ENCODE data around the gene SIGLEC7.

Gene SIGLEC7

DNA sequence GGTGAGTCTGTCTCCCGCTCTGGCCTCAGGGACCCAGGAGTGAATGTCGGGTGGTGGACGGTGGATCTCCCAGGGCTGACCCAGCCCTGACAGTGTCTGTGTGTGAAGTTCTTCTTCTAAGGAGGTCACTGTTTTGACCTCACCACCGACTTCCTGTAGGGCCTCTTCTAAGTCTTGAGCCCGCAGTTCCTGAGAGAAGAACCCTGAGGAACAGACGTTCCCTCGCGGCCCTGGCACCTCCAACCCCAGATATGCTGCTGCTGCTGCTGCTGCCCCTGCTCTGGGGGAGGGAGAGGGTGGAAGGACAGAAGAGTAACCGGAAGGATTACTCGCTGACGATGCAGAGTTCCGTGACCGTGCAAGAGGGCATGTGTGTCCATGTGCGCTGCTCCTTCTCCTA lies at the start of gene SIGLEC7:
SIGLEC7 (plus strand) TSS at position 183 of the 400 bp plus-strand sequence; CDS start at position 252, 69 bp downstream.
- in situ Hi-C loops (cut with HindIII; ENCODE audit: low sequenced_read_pairs): no loop called here

DNA sequence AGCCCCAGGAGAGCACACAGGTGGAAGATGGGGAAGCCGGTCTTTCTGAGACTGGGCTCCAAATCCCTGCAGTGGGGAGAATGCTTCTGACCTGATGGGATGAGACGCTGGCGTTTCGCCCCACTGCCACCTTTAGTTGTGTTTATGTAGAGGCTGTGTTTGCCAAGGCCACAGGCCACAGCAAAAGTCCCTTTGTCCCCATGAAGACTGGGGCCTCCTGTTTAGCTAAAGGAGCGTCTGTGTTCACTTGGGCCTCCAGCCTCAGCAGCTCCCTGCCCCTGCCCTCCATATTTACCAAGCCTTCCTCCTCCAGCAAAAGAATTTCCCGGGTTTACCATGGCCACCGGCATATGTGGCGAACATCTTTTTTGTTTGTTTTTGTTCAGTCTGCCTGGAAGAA lies 49.0 kb upstream of the SIGLEC7 start:
- in situ Hi-C loops (cut with HindIII; ENCODE audit: low sequenced_read_pairs): no loop called here

DNA sequence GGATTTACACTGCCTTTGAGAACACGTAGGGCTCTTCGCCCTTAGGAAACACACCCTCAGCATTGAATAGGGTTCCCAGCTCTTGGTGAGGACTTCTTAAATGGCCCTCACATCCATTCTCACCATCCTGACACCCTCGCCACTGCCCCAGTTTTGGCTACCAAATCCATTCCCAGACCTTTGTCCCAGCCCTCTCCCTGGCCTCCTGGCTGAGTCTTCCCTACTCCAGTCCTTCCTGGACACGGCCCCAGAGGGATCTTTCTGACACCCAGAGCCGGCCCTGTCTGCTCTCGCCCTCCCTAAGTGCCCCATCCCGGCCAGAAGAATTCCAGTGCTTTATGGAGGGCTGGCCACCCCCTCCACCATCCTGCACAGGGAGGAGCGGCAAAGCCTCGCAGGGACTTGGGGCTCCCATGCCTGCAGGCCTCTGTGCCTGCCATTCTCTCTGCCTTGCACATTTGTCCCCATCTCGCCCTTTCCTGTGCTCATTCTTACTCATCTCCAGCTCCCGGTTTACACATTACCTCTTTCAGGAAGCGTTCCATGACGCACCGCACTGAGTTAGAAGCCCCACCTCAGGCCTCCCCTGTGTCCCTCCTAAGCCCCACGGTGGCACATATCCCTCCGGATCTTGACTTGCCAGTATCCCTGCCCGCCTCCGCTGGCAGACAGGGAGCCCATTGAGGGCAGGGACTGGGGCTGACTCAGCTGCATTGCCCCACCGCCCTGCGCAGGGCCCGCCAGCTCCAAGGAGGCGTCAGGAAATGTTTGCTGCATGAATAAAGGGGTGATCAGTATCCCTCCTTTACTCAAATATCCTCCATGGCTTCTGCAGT lies 48.4 kb upstream of the SIGLEC7 start:
- in situ Hi-C loops (cut with HindIII; ENCODE audit: low sequenced_read_pairs): no loop called here

DNA sequence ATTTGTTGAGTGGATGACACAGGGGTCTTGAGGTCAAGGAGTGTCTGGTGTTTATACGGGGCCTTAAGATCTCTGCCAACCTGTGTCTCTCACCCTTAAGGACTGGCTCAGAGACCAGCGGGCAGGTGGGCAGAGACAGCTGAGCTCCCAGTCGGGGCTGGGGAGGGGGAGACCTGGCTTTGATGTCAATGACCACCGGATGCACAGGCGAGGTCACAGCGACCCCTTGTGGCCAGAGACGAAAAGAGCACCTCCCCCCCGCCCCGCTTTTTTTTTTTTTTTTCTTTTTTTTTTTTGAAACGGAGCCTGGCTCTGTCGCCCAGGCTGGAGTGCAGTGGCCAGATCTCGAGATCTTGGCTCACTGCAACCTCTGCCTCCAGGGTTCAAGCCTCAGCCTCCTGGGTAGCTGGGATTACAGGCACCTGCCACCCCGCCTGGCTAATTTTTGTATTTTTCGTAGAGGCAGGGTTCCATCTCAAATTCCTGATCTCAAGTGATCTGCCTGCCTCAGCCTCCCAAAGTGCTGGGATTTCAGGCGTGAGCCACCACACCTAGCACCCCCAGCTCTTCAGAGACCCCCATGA lies 47.3 kb upstream of the SIGLEC7 start:
- in situ Hi-C loops (cut with HindIII; ENCODE audit: low sequenced_read_pairs): no loop called here

DNA sequence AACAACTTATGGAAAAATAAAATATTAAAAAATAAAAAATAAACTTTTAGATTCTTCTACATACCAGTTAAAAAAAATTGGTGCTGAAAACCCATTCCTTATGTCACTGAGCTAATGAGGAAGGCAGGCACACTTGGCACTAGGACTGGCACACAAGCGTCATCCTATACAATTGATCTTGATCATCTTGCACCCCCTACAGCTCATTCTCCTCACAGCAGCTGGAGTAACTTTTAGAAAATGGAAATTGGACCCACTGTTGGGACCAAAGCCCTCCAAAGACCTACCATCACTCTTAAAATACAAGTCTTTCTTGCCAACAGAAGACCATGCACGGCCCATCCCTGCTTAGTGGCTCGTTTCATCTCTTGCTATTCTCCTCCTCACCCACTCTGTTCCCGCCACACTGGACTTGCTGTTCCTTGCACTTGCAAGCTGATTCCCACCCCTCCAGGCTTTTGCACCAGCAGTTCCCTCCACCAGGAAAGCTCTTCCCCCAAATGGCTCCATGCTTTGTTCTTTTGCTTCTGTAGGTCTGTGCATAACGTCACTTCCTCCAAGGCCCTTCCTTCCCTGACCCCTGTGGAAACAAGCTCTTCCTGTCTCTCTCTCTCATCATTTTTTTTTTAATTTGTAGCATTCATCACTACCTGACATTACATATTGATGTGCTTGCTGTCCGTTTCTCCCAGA lies 45.5 kb upstream of the SIGLEC7 start:
- in situ Hi-C loops (cut with HindIII; ENCODE audit: low sequenced_read_pairs): no loop called here

DNA sequence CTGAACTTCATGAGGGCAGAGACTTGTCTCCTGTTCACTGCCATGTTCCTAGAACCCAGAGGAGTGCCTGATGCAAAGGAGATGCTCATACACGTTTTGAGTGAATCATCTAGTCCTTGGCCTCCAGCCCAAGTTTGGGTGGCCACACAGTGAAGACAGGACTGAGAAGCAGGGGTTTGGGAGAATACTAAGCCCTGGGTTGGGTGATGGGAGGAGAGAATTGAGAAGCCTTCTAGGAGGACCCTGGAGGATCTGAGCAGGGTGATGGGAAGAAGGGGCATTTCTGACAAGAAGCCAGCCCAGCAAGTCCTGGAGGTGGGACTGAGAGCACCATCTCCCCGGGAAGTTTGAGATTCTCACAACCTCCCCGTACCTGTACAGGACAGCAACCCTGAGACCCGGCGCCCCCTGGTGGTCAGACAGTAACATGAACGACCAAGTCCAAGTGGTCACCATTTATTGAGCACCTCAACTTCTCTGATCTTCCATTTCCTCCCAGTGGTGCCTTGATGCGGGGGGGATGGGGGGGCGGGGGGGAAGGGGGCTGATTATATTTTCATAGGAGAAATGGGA lies 44.8 kb upstream of the SIGLEC7 start:
- in situ Hi-C loops (cut with HindIII; ENCODE audit: low sequenced_read_pairs): no loop called here

DNA sequence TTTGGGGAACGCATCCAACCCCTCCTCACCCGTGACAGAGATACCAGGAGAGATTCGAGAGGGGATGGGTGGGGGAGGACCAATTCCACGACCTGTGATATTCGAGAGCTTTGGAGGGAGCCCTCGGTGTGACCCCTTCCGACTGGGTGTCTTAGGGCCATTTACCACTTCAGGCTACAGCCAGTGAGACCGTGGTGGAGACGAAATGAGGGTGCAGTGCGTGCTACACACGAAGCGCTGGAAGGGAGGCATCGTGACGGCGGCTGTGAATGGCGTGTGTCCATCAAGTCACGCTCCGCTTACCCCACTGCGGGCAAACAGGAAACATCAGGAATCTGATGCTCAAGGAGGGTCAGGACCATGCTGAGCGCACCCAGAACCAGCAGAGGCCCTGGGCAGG lies 44.3 kb upstream of the SIGLEC7 start:
- in situ Hi-C loops (cut with HindIII; ENCODE audit: low sequenced_read_pairs): no loop called here

DNA sequence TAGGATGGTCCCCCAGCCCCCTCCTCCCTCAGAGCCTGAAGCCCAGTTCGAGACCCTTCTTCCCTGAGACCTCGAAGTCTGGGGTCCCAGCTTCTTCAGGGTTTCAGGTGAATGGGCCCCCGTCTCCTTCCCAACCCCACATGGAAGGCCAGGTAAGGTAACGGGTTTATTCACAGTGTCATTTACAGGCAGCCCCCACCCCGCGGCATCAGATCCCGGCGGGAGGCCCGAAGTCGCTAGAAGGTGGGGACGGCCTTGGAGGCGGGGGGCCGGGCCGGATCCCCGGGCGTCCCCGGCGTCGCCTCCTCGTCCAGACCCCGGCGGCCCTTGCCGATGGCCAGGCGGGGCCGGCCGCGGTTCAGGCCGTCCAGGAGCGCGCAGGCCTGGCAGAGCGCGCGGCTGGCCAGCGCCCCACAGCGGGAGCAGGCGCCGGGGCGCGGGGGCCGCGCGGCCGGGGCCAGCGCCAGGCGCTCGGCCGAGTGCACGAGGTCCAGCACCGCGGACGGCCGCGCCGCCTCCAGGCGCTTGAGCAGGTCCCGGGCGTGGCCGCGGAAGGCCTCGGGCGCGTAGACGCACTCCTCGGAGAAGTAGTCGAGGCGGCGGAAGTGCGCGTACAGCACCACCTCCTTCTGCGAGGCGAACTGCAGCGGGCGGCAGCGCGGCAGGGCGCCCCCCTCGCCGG lies 43.6 kb upstream of the SIGLEC7 start:
- in situ Hi-C loops (cut with HindIII; ENCODE audit: low sequenced_read_pairs): no loop called here

DNA sequence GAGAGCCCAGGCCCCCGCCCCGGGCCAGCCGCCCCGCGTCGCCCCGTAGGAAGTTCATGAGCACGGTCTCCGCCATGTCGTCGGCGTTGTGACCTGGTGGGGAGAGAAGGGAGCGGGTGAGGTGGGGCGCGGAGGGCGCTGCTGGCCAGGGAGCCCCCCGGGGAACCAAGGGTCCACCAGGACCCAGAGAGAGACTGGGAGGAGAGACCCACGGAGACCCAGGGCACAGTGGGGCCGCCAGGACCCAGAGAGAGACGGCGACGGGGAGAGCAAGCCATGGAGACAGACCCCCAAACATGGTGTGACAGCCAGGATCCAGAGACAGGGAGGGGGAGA lies 43.1 kb upstream of the SIGLEC7 start:
- in situ Hi-C loops (cut with HindIII; ENCODE audit: low sequenced_read_pairs): no loop called here

DNA sequence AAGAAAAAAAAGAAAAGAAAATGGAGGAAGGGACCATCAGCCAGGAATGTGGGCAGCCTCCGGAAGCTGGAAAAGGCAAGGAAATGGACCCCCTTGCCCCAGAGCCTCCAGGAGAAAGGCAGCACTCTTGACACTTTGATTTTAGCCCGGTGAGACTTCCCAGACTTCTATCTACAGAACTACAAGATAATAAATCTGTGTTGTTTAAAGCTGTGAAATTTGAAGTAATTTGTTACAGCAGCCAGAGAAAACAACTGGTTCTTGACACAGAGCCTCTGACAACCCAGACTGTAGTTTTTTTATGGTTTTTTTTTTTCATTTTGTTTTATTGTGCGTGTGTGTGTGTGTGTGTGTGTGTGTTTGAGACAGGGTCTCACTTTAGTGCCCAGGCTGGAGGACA lies 41.5 kb upstream of the SIGLEC7 start:
- in situ Hi-C loops (cut with HindIII; ENCODE audit: low sequenced_read_pairs): no loop called here

DNA sequence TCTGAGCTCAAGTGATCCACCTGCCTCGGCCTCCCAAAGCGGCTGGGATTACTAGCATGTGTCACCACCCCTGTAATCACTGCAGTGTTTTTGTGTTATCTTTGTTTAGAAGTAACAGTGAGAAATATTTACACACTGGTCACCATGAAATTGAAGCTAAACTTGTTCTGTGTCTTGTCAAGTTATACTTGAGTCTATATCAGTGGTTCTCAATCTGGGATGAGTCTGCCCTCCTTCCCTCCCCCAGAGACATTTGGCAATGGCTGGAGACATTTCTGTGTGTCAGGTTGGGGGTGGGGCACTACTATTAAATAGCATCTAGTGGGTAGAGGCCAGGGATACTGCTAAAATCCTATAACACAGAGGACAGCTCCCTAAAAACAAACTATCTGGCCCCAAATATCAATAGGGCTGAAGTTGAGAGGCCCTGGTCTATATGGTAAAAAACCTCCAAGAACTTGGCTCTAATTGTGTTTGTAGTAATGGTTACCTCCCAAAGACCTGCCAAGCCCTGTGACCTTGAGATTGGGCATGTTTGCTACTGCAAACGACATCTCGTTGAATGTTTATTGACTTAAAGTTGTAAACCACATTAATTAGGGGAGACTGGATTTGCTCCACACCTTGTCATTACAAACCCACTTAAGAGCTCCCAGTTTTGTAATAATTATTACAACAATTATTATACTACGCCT lies 40.8 kb upstream of the SIGLEC7 start:
- in situ Hi-C loops (cut with HindIII; ENCODE audit: low sequenced_read_pairs): no loop called here

DNA sequence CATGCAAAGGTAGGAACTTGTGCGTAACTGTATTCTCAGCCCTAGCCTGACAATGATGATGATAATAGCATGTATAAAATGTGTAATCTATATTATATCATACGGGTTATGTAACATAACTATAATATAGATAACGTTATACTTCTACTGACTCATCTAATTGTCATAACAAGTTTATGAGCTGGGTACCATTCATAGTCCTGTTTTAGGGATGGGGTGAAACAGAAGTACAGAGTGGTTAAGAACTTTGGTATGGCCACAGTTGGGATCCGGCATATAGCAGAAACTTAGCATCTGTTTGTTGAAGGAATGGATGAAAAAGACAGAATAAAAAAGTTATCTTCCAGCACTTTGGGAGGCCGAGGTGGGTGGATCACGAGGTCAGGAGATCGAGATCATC lies 39.1 kb upstream of the SIGLEC7 start:
- in situ Hi-C loops (cut with HindIII; ENCODE audit: low sequenced_read_pairs): no loop called here

DNA sequence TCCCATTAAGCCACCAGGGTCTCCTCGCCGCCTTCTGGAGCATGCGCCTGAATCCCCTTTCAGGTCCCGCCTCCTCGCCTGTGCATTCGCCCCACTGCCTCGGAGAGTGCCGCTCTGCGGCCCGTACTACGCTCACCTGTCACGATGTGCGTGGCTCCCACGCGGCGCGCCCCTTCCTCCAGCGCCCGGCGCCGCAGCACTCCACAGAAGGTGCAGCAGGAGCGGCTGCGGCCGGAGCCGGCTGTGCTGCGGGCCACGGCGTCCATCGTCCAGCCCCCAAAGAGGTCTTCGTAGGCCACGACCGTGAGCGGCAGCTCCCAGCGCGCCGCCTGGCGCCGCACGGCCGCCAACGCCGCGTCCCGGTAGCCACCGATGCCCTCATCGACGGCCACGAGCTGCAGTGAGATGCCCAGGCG lies 38.2 kb upstream of the SIGLEC7 start:
- in situ Hi-C loops (cut with HindIII; ENCODE audit: low sequenced_read_pairs): no loop called here

DNA sequence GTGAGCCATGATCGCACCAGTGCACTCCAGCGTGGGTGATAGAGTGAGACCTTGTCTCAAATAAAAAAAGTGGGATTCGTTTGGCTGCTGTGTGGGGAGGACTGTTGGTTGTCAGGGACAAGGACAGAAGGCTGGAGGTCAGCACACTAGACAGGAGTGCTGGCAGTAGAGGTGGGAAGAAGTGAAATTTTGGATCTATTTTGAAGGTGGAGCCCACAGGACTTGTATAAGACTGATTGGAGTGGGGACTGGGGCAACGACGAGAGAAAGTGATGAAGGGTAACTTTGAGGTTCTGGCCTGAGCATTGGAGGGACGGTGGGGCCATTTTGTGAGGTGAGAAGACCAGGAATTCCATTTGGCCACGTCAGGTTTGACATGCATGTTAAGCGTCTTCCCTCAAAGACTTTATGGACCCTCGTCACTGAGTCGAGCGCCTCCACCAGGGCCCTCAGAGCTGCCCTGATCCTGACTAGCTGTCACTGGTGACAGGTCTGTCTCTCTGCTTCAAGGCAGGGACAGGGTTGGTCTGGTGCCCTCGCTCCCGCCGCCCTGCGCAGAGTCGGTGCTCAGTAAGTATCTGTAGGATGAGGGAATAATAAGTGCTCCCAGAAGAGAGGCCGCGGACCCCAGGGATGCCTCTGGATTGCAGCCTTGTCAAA lies 34.6 kb upstream of the SIGLEC7 start:
- in situ Hi-C loops (cut with HindIII; ENCODE audit: low sequenced_read_pairs): no loop called here

DNA sequence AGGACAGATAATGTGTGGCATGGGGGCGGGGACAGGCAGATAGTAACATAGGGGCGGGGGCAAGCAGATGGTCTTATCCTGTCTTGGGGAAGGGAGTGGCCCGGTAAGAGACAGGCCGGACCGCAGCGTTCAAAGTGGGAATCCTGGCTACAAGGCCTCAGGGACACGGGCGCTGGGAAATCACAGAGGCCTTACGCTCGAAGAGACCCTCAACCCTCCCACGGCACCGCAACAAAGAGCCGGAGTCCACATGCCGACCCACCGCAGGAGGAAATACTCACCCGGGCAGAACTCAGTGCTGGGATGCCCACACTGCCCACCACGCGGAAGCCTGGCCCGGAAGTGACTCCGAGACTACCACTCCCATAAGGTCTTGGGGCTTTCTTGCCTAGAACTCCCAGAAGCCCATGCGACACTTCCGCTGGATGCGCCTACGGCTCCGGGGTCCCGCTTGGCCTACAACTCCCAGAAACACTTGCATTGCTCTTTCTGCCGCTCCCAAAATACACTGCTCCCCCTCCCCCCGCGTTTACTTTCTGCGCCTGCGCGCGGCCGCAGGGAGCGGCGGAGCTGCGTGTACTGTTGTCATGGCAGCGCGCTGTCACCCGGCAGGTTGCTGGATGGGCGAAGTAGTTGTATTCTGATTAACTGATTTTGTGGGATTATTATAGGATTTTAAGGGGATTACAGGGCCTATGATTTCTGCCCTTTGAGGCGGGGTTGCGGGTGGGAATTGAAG lies 33.9 kb upstream of the SIGLEC7 start, which contains the start of gene CTU1:
CTU1 (minus strand) TSS at position 344 of the 739 bp plus-strand sequence. CDS start 3,840 bp downstream, outside the sequence.
- in situ Hi-C loops (cut with HindIII; ENCODE audit: low sequenced_read_pairs): no loop called here

DNA sequence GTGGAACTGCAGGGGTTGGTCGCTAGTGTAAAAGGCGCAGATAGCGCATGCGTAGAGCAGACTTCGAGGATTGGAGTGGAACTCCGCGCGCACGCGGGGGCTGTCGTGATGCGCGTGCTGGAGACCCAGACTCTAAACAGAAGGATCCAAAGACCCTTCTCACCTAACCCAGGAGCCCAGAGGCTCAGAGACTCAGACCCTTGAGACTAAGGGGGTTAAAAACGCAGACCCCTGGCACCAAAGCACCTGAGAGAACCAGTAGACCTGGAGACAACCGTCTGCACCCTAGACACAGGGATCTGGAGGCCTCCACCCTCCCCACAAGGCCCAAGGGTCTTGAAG lies 33.3 kb upstream of the SIGLEC7 start:
- in situ Hi-C loops (cut with HindIII; ENCODE audit: low sequenced_read_pairs): no loop called here

DNA sequence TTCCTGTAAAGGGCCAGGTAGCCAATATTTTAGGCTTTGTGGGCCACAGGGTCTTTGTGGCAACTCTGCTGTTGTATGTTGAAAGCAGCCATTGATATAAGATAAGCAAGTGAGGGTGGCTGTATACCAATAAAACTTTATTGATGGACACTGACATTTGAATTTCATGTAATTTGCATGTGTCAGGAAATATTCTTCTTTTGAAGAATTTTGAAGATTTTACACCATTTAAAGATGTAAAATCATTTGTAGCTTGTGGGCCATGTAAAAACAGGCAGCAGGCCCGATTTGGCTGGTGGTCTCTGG lies 31.5 kb upstream of the SIGLEC7 start:
- in situ Hi-C loops (cut with HindIII; ENCODE audit: low sequenced_read_pairs): loop anchor here (5.0 kb wide), 1 partner anchor 83 kb away; the partner anchor contains the start of gene KLK11

DNA sequence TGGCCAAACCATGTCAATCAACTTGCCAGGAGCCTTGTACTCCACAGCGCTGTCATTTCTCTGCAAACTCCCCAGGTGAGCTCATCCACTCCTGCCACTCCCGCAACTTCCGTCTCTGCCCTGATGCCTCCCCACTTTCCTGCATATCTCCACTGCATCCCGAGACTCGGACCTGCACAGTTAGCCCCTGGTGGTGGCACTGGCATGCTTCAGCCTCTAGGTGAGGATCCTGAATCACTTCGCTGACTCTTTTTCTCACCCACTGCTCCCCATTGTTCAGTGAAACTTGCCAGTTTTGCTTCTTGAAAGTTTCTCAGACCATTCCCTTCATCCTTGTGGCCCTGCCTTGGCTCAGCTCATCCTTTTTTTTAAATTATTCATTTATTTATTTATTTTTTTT lies 30.5 kb upstream of the SIGLEC7 start:
- in situ Hi-C loops (cut with HindIII; ENCODE audit: low sequenced_read_pairs): loop anchor here (5.0 kb wide), 1 partner anchor 84 kb away; the partner anchor contains the start of gene KLK11

DNA sequence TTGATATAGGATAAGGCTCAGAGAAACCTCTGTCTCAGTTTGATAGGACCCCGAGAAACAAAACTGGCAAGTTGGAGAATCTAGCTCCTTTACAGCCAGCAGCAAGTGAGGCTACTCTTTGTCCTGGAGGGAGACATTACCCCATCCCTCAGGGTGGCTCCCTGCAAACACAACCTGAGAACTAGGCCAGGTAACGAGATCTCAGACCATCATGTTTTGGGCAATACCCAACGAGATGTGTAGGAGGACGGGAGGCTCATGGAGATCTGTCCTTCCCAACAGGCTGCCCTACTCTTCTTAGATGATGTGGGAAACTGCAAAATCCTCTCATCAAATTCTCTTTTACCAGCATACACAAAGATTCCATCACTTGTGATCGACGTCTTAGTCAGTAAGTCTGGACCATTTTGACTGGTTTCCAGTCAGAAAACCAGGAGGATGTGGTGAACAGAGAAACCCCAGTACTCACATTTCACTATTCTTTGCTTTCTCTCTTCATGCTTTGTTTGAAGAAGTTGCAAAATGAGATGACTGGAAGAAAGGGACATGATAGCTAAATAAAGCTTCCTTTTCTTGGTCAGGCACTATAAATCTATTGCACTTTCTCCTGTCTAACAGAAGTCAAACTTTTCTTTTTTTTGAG lies 27.9 kb upstream of the SIGLEC7 start:
- in situ Hi-C loops (cut with HindIII; ENCODE audit: low sequenced_read_pairs): loop anchor here (5.0 kb wide), 1 partner anchor 87 kb away; the partner anchor contains the start of gene KLK11
